Retinal pigment epithelial cell (primary cell): ENCODE data around the gene TBC1D8.

ENCODE experiments used
- DNase-seq: peaks from one replicate; pipeline ENCODE4 v3.0.0-alpha.2; 2010; ENCODE audit warnings: low read depth
- H3K4me3 ChIP-seq: 2 replicates; pipeline ENCODE4 v1.5.1; 2011; ENCODE audit warnings: mild to moderate bottlenecking, low read length, control low read depth, moderate library complexity
- TF ChIP-seq, protein P1 (sequence below): conservative IDR thresholded peaks from 2 replicates; pipeline ENCODE4 v1.5.1; 2011; ENCODE audit warnings: low read depth, low read length, control low read depth, inconsistent platforms

Gene TBC1D8

DNA sequence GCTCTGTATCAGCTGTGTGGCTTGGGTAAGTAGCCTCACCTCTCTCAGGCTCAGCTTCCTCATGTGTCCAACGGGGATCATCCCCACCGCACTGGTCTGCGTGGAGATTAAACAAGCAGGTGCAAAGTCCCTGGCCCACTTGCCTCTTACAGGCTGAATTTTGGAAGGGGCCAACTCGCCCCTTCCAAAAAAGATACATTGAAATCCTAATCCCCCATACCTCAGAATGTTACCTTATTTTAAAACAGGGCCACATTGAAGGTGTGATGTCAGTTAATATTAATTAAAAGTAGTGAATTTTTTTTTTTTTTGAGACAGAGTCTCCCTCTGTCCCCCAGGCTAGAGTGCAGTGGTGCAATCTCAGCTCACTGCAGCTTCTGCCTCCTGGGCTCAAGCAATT, 34.8 kb downstream of the TBC1D8 start:
- TF ChIP-seq, protein P1, sequence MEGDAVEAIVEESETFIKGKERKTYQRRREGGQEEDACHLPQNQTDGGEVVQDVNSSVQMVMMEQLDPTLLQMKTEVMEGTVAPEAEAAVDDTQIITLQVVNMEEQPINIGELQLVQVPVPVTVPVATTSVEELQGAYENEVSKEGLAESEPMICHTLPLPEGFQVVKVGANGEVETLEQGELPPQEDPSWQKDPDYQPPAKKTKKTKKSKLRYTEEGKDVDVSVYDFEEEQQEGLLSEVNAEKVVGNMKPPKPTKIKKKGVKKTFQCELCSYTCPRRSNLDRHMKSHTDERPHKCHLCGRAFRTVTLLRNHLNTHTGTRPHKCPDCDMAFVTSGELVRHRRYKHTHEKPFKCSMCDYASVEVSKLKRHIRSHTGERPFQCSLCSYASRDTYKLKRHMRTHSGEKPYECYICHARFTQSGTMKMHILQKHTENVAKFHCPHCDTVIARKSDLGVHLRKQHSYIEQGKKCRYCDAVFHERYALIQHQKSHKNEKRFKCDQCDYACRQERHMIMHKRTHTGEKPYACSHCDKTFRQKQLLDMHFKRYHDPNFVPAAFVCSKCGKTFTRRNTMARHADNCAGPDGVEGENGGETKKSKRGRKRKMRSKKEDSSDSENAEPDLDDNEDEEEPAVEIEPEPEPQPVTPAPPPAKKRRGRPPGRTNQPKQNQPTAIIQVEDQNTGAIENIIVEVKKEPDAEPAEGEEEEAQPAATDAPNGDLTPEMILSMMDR, result no peak
- no peak for DNase-seq
- no peak overlapping the region for H3K4me3 ChIP-seq

DNA sequence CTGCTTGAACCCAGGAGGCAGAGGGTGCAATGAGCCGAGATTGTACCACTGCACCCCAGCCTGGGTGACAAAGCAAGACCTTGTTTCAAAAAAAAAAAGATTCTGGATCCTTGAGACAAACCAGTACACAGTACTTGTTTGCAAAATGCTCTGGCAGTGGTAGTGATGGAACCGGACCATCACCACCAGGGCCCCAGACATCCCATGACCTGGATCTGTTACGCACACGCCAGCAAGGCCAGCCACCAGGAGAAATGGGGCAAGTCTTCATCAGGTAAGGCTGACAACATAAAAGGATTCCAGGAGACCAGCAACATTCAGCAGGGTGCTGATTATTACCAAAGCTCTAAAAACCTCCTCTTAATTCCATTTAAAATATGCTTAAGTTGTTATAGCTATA, 35.5 kb downstream of the TBC1D8 start:
- no peak overlapping the region for H3K4me3 ChIP-seq
- TF ChIP-seq, protein P1, result no peak
- no peak for DNase-seq

- TF ChIP-seq, protein P1, result no peak
- no peak for DNase-seq
- no peak overlapping the region for H3K4me3 ChIP-seq
Measured at GRCh38 chr2:101114815-101115214, 36.4 kb downstream of the TBC1D8 start.

DNA sequence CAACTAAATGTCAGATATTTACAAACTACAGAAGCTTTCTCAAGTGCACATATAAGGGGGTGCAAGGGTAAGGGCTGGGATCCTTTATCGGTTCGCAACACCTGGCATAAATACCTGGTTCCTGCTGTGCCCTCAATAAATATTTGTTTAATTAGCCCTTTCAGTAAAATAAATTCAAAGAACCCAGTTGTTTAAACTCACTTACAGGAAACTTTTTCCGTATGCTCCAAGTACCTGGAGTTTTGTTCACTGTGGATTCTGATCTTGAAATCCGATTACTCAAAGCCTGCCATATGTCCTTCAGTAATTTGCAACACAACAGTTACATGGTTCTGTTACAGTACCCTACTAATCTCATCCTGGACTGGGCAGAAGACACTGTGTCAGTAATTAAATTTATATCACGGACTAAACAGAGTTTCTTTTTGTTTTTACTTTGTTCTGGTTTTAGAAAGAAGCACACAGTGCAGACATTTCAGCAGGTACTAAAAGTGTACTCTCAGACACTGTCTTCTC, 36.9 kb downstream of the TBC1D8 start:
- TF ChIP-seq, protein P1, result no peak
- DNase-seq, result no peak
- no peak overlapping the region for H3K4me3 ChIP-seq

- no peak for DNase-seq
- no peak overlapping the region for H3K4me3 ChIP-seq
- TF ChIP-seq, protein P1, result no peak
Measured at GRCh38 chr2:101113441-101114267, 37.5 kb downstream of the TBC1D8 start.

- H3K4me3 ChIP-seq, result no peak overlapping the region
- DNase-seq, result no peak
- TF ChIP-seq, protein P1, result no peak
Measured at GRCh38 chr2:101112772-101113157, 38.4 kb downstream of the TBC1D8 start.
